GM19468 (cell line): ENCODE results near the gene BNIPL.

Experiments used
- ATAC-seq: cut with Tn5 transposase; IDR thresholded peaks from one replicate; pipeline ENCODE4 v1.9.1; 2021; ENCODE audit warnings: mild to moderate bottlenecking, moderate library complexity, moderate number of reproducible peaks; ENCODE audit not compliant: unreplicated experiment; ENCODE audit errors: extremely low read depth

The BNIPL gene

GRCh38 chr1:151036356-151036755 lies at the start of gene BNIPL:
BNIPL (plus strand) TSS chr1:151036586; CDS start chr1:151036726, 140 bp downstream.
- ATAC-seq = no peak

GRCh38 chr1:150987924-150988323 lies 48.5 kb upstream of the BNIPL start:
- no peak for ATAC-seq

GRCh38 chr1:150992626-150993025 lies 43.8 kb upstream of the BNIPL start:
- no peak for ATAC-seq

GRCh38 chr1:150994248-150994647 lies 42.1 kb upstream of the BNIPL start:
- no peak for ATAC-seq

- no peak for ATAC-seq
Measured at GRCh38 chr1:150995460-150995859, 40.9 kb upstream of the BNIPL start.

- ATAC-seq = no peak
Measured at GRCh38 chr1:150995896-150996295, 40.5 kb upstream of the BNIPL start.

- ATAC-seq = no peak
Measured at GRCh38 chr1:150997126-150997872, 39.1 kb upstream of the BNIPL start.

- no peak for ATAC-seq
Measured at GRCh38 chr1:150997949-150998348, 38.4 kb upstream of the BNIPL start.

GRCh38 chr1:150999051-150999674 lies 37.2 kb upstream of the BNIPL start:
- ATAC-seq = no peak

- ATAC-seq = no peak
Measured at GRCh38 chr1:150999926-151000325, 36.5 kb upstream of the BNIPL start.

GRCh38 chr1:151000408-151000807 lies 36.0 kb upstream of the BNIPL start:
- no peak for ATAC-seq

- no peak for ATAC-seq
Measured at GRCh38 chr1:151001602-151002001, 34.8 kb upstream of the BNIPL start.

GRCh38 chr1:151002051-151002450 lies 34.3 kb upstream of the BNIPL start:
- ATAC-seq = no peak

GRCh38 chr1:151002611-151003010 lies 33.8 kb upstream of the BNIPL start:
- ATAC-seq = no peak

- ATAC-seq = no peak
Measured at GRCh38 chr1:151003180-151003579, 33.2 kb upstream of the BNIPL start.

GRCh38 chr1:151005729-151006319 lies 30.6 kb upstream of the BNIPL start:
- ATAC-seq = no peak

- no peak for ATAC-seq
Measured at GRCh38 chr1:151006327-151007052, 29.9 kb upstream of the BNIPL start, which contains the start of gene MINDY1. MINDY1 (minus strand) TSS chr1:151006902; CDS start chr1:151002617, 4,285 bp downstream.

- no peak for ATAC-seq
Measured at GRCh38 chr1:151007853-151008243, 28.5 kb upstream of the BNIPL start.

GRCh38 chr1:151008244-151009205 lies 27.9 kb upstream of the BNIPL start, which contains the start of gene PRUNE1:
PRUNE1 (plus strand) TSS chr1:151008449; CDS start chr1:151008633, 184 bp downstream.
- peak; percentile 36 for ATAC-seq
